HG02870 (cell line): ENCODE results near the gene TENM3.

Source experiments
- ATAC-seq: cut with Tn5 transposase; IDR thresholded peaks from one replicate; pipeline ENCODE4 v1.9.1; 2021; ENCODE audit warnings: mild to moderate bottlenecking, moderate library complexity; ENCODE audit not compliant: unreplicated experiment

TENM3 gene

DNA sequence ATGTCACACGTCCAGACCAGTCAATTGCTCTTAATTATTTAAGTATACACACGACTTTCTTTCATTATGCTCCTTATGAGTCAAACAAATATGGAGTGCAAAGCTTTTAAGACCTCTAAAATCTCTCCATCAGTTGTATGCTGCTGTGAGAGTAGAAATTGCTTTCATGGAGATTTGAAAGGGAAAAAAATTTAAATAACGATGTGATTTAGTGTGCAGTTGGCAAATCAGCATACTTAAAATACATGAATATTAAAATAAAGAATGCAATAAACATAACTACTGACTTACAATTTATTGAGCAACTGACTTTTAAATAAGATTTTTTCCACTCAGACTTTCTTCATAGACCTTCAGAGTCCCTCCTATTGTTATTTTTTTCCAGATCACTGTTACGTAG lies 9.0 kb downstream of the TENM3 start:
- no peak for ATAC-seq

DNA sequence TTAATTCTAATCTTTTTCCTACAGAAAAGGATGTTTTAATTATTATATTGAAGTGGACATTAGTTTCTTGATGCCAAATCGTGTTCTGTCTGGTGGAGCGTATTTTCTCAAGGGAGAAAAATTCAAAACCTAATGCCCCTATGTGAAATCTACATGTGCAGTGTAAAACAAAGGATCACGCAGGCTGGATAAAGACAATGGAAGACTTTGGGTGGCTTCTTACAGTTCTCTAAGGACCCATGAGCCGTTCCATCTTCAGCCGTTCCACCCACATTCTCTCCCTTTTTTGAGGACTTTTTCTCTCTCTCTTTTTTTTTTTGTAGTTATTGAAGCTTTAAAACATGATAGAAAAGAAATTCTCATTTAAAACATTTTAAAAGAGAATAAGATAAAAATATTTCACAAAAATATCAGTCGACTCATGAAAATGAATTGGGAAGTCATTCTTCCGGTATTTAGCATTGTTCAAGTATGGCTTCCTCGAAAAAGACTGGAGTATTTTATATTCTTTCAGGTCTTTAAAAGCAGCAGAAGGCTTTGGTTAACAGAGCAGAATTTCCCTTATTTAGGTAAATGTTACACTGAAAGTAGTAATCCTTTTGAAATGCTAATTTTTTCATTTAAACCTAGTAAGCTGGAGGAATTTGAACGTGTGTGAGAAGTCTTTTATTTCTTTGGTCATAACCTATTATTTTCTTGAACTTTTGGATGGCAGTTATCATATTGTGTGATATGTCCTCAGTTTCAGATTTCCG lies 11.0 kb downstream of the TENM3 start:
- ATAC-seq = no peak

DNA sequence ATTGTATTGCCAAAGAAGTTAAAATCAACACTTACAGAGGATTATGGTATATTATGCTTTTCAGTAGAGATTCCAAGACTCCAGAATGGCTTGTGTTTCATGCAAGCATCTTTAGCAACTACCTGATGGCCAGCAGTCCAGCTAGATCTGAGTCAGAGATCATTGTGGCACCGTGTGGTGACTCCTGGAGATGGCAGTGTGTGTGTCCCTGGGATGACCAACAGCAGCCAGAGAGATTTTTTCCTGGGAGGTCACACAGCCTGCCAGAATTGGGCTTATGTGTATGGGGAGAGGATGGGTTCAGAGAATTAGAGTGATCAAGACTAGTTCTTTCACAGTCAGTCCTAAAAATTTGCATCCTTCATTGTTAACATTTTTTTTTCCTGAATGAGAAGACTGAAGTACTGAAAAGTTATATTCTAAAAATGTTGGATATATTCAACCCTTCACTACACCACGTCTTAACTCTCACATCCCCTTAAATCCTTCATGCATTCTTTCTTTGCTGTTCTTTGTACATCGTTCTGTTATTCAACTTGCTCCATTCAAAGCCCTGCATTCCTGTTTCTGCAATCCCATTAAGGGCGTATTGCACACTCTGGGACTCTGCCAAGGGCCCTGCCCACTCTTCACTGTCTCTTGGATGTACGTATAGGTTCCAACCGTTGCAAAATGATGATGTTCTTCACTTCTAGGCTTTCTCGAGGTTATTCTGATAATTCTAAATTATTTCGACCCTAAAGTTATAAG lies 12.4 kb downstream of the TENM3 start:
- no peak for ATAC-seq

DNA sequence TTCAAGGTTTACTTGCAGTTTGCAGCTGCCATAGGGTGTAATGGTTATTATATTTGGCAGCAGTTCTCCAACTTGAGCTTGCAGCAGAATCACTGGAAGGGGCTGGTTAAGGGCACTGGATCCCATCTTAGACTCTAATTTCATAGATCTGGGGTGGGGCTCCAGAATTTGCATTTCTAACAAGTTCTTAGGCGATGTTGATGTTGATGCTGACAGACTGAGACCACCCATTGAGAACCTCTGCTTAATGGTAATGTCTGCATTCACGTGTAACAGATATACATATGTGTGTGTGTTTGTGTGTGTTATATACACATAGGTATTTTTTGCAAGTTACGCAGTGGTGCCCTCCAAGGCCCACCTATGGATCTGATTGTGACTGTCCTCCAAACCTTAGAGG lies 13.8 kb downstream of the TENM3 start:
- no peak for ATAC-seq

DNA sequence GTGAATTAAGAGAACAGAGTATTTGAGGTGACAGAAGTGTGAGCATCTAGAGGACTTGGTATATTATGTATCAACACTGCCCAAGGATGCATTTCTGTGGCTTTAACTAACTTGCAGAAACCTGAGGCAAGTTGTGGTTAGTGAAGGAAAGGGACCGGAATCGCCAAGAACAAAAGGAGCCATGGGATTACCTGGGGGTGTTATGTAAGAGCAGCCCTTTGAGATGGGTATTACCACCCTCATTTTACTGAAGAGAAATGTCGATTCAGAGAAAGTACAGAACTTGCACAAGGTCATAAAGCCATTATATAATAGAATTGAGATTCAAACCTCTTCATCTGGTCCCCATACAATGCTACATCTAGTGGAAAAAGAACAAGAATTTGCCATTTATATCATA lies 14.3 kb downstream of the TENM3 start:
- ATAC-seq = no peak

DNA sequence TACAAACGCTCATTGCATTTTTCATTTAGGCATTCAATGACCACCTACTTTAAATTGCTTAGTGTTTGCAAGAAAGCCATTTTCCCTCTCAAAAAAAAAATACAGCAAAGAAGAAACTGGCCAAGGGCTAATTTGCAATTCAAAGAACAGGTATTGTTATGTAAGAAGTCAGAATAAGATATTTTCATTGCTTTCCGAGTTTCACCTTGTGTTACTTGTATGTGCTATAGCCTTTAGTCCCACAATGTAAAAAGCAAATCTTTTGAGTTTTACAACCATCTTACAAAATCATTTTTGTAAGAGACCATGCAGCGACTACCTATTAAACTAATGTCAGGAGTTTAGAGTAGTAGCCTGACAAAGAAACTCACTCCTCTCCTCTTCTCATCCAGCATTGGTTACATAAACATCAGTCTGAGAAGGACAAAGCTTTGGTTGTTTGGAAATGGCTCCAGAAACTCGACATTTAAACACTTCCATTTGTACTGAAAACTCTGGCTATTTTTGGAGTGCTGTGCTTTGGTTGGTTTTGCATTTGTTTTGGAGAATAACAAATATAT lies 15.3 kb downstream of the TENM3 start:
- ATAC-seq = no peak

DNA sequence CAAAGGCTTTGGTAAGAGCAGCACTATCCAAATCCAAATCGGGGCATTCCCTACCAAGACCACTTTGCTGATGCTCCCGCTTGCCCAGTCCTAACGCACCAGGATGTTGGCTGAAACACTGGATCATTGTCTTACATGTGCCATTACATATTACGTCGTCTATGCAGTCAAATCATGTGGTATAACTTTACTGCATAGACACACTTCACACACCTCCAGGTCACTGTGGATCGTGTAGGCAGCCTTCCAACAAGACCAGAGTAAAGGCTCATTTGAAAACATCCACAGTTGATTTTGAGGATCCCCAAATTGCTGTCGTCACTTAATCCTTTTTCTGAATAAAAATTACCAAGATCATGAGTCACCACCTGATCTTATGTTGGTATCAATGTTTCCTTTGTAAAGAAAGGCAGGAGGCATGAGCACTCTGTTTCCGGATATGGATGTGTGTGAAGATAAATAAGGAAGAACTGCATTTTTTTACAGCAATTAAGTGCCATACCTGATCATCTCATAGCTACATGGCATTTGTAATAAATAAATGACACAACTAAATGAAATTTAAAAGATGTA lies 18.5 kb downstream of the TENM3 start:
- ATAC-seq = no peak

DNA sequence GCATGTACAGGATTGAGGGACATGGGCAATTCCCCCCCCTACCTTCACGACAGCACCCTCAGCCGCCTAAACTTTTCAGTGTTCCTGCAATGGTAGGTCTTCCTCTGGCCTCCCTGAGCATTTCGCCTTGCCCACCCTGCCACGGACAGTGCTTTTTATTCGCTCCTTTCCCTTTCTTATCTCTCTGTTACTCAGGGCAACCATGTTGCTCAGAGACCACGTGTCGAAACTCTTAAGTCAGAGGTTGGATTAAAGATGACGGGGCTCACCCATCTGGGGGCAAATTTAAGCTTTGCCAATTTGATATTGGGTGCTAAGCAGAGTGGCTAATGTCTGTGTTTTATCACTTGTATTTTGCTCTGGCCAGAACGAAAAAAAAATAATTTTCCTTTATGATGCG lies 20.4 kb downstream of the TENM3 start:
- no peak for ATAC-seq

DNA sequence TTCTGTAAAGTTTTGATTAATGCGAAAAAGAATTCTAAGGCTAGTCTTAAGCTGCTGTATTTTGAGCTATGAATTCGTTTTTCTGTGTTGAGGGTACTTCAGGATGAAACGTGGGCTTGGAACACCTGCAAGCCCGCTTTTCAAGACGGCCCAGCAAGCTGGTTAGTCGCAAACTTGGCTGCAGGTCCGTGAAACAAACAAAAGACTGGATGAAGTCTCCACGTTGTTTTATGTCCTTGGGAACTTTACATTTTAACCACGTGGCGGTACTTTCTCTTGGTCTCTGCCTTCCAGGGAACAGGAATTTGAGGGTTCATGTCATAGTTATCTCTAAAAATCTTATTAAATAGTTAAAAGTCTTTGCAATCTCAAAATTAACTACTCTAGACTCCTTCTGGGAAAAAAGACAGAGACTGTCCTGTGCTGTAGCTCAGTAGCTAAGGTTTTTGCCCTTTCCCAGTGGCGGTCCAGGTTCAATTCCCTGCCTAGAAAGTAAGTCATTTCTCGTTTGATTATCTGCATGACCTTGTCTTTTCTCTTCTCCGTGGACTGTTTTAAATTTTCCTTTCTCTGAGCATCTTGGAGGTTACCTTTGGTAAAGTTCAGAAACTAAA lies 21.0 kb downstream of the TENM3 start:
- ATAC-seq = no peak

DNA sequence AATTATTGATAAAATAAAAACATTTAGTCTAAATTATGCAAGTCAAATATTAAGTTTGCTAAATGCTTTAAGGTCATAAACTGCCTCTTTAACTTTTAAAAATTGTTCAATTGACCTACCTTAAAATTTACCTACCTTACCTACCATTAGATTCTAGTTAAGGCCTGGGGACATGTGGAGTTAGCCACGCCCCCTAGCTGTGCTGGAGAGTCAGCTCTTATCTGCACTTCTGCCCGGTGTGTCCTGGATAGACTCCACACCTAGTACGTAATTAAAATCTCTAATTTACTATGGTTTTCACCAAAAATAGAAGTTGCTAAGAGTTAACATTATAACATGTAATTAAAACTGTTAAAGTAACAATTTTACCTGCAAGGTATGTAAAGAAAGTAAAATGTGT lies 22.7 kb downstream of the TENM3 start:
- no peak for ATAC-seq

DNA sequence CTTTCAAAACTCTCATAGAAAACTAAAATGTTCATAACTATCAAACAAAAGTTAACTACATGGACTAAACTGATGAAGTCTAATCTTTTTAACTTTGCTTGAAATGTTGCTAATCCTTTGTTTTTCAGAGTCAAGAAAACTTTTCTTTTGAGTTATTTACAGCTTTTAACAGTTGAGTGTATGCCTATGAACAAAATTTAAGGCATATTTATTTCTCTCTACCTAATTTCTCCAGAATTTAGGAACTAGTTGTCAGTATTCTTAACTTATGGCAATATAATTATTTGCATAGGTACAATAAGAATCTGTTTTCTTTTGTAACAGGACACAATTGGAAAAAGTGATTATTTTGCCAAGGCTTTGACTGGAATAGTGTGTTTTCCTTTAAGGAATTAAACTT lies 23.8 kb downstream of the TENM3 start:
- no peak for ATAC-seq

DNA sequence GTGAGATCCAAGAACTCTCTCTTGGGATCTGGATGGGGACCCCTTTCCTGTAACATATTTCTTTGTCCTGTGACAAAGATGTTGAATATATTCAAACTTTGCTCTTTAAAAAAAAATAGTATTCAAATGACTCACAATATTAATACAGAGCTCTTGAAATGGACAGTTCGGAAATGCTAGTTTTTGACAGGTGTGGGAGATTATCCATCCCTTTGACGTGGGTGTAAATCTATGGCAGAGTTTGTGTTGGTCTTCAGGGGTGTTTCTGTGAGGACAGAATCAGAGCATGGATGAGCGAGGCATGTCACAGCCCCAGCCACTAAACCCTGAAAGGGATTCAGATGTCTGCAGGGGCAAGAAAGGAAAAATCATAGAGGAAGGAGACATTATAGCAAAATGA lies 25.8 kb downstream of the TENM3 start:
- no peak for ATAC-seq

DNA sequence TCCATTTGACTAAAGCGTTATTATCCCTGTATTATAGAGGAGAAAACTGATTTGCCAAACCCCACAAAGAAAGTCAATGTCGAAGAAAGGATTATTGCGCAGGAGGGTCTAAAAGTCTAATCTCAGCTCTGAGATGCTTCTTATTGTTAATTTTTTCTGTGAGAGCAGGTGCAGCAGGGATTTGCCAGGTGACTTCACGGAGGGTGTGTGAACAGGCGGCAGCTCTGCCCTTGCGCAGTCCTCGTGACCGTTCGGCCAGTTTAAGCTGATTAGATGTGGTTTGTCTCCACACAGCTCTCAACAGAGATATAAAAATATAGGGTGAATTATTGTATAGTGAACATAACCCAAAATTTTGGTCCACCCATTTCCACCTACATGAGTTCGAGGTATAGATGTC lies 28.5 kb downstream of the TENM3 start:
- no peak for ATAC-seq

DNA sequence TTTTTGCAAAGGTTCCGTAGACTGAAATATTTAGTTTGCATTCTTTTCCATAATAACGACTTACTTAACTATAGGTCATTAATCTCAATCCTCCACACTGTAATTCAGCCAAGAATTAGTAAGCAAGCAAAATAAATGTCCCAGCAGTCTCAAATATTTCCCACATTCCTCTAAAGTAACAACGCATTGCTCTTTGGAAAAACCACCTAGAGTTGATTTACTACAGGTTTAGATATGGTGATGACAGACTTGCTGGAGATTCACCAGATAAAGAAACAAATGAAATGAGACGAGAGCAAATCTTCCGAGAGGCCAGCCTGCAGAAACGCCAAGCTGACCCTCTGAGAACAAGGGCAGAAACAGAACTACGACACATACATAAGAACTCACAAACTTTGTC lies 28.9 kb downstream of the TENM3 start:
- ATAC-seq = no peak

DNA sequence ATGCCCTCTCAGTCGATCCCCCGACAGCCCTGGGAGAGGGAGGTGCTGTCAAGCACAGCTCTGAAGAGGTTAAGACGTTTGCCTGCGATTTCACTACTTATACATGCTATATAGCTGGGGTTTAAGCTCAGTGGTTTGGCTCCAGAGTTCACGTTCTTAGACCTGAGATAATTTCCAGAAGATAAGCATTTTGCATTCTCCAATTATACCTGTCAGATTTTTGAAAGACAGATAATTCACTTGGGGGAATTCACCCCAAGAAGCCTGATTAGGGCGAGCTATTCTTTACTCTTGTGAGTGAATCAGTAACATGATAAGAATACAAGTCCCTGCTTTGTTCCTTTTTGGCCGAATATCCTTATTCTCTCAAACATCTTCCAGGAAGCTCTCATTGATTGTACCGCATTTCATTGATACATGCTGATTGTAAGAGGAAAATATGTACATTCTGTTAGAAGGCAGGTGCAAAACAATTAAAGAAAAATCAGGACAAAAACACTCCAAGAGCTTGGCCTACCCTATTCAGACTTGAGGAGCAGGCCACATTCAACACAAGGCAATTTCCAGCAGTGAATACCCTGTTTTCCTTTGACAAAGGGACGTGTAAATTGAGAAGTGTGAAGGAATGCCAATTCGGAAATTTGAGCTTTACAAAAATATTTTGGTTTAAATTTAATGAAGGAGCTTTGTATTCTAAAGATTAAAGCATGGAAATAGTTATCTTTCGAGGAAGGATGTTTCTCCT lies 30.2 kb downstream of the TENM3 start:
- no peak for ATAC-seq

DNA sequence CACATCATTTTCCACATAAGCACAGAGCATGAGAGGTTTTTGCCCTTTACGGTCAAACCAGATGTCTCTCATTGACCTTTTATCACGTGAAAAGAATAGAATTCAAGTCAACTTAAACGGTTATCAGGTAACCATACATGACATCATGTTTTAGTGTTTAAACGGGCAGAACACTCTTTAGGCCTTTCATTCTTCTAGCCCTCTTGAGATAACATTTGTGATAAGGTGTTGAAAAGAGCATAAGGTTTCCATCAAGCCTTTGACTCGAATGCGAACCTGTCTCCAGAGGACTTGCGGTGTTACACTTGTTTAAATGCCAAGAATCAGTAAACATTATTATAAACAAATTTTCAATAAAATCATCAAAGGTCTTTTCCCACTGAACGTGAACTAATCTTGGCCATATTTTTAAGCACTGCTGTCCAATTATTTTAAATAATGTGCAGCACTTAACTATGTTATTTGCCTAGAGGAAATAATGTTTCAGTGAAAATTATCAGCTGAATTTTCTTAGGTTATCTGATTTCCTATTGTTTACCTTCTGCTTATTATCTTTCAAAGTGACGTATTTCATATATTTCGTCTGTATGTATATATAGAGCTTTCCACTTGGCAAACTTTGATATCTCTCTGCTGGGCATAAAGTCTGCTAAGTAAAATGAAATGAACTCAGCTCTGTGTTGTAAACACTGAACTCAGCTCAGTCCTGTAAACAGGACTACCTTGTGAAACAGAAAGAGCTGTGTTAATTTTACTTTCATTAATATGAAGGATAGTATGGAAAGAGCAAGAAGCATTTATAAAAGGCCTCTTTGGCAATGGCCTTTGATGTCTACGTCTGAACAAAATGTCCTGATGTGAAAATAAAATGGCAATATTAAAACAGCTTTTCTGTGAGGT lies 33.3 kb downstream of the TENM3 start:
- no peak for ATAC-seq

DNA sequence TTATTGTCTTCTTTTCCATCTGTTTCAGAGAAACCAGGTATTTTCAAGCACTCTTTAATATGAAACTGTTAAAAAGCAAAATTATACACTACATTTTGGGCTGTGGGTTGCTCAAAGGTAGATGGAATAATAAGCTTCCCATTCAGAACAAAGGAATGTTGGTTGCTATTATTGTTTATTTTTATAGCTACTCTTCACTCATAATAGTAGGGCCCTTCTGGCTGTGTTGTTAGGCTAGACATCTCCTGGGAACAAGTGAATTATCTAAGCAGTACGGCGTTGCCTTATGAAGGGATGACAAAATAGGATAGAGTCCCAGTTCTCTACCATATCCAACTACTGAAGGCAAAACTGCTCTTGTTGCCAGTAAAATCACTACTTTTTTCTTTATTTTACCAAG lies 34.2 kb downstream of the TENM3 start:
- ATAC-seq = no peak

DNA sequence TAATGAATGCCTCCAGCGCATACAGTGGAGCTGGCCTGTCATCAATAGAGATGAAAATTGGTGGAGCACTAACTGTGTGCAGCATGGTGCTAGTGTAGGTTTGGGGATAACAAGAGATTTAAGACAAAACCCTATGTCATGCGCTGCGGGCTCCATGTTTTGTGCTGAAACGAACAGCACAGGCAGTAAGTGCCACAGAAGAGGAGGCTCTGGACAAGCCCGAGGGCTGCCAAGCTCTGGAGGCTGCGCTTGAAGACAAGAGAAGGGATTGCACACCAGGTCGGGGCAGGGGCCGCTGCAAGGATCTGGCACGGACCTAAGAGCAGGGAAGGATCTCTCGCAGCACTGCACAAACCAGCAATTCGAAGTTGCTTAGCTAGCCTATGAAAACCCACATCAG lies 35.5 kb downstream of the TENM3 start:
- ATAC-seq = no peak

DNA sequence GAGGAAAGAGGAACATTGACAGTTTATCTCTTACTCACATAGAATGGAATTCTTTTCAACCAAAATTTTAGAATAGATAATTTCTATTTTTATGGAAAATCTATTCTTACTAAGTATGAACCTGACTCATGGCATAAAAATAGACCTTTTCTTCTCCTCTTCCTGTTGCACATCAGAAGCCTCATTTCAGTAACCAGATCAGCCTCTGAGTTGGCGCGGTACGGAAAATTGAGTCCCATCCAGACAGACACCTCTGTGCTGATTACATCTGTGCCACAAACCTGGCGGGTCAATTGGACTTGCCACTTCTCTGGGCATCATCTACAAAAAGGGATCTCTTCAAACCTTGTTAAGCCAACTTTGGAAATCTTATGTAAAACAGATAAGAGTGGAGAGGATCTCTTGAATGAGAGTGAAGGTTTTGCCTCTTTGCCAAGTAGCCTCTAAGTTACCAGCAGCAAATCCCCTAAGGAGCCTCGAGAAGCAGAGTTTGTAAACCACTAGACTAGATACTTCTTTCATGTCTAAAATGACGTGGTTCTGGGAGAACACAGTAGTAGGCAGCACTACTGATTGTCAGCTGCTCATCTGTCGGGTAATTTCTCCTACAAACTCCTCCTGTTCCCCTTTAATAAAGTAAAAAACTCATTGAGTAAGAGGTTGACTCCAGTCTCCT lies 37.4 kb downstream of the TENM3 start:
- no peak for ATAC-seq
